ENCODE measurements around the gene TLNRD1. TPM values are rescaled to one million over a fixed set of nuclear protein-coding genes. Genes with fewer than 3 reads are reported as not detected.

The TLNRD1 gene
- total RNA-seq, 1 experiment from 2014 or later, result 22.5 TPM

DNA sequence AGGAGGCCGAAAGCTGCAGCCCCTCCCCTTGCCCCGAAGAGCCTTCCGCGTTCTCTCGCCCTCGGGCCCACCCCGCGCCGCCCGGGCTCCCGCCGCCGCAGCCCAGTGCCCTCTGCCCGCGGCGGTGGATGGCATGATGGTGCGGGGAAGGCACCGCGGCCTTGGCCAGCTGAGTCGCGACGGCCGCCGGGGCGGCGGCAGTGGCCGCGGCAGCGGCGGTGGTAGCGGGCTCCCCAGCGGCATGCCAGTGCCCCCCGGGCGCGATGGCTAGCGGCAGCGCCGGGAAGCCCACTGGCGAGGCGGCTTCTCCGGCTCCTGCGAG lies 1.2 kb downstream of the TLNRD1 start (continued):
- no peak for TF ChIP-seq YY1 (IDR thresholded peaks at IDR 0.05; ENCODE audit: extremely low read depth, insufficient replicate concordance, low read depth, low read length)

DNA sequence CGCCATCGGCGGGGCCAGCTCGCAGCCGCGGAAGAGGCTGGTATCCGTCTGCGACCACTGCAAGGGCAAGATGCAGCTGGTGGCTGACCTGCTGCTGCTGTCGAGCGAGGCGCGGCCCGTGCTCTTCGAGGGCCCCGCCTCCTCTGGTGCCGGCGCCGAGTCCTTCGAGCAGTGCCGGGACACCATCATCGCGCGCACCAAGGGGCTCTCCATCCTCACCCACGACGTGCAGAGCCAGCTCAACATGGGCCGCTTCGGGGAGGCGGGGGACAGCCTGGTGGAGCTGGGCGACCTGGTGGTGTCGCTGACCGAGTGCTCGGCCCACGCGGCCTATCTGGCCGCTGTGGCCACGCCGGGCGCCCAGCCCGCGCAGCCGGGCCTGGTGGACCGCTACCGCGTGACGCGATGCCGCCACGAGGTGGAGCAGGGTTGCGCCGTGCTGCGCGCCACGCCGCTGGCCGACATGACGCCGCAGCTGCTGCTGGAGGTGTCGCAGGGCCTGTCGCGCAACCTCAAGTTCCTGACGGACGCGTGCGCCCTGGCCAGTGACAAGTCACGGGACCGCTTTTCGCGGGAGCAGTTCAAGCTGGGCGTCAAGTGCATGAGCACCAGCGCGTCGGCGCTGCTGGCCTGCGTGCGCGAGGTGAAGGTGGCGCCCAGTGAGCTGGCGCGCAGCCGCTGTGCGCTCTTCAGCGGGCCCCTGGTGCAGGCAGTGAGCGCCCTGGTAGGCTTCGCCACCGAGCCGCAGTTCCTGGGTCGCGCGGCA lies 1.8 kb downstream of the TLNRD1 start:
- Histone ChIP-seq H3K79me2 (ENCODE audit: insufficient read depth, low read length) (peaks cover 43% of the 10 kb centered on the region), H3K4me2 (ENCODE audit: low read length) (peak overlapping the region; percentile 79), H4K20me1 (ENCODE audit: insufficient read depth) (no peaks in the 10 kb centered on the region), H3K27me3 (ENCODE audit: insufficient read depth, low read length) (no peaks in the 10 kb centered on the region), H3K9ac (ENCODE audit: low read length) (peak overlapping the region; percentile 86), H3K36me3 (ENCODE audit: control insufficient read depth in 1 of 2, insufficient read depth in 2 of 2, low read length in 2 of 2) (peaks cover 0 to 7% of the 10 kb centered on the region in 2 experiments; a peak in 1 of 4 replicates), H3K4me3 (replicated peaks in 1 of 2; ENCODE audit: low read depth in 1 of 2, low read length in 2 of 2) (peak overlapping the region; percentile 66 to 77), H3K9me2 (ENCODE audit: insufficient read depth) (no peaks in the 10 kb centered on the region), H3K4me1 (ENCODE audit: control insufficient read depth in 1 of 2, insufficient read depth in 2 of 2, low read length in 2 of 2) (peaks cover 15 to 30% of the 10 kb centered on the region in 2 experiments), H3K27ac (ENCODE audit: low read depth, low read length) (peak overlapping the region; percentile 90), H2AFZ (ENCODE audit: low read depth, low read length, poor library complexity, severe bottlenecking) (no peak overlapping the region), H3K9me3 (ENCODE audit: control insufficient read depth in 1 of 2, insufficient read depth in 1 of 2, low read depth in 1 of 2, low read length in 2 of 2) (no peaks in the 10 kb centered on the region)
- CTCF ChIA-PET, result interaction anchor here (2.9 kb wide), 1 partner anchor 264 kb away, joined by 18 read pairs; no protein-coding TSS in a partner anchor
- peak; percentile 6; the same call in 1 of the 2 replicates for ATAC-seq
- TF ChIP-seq RAD21 (IDR thresholded peaks at IDR 0.05; ENCODE audit: low read depth), result no peak
- no peak for TF ChIP-seq JUND (IDR thresholded peaks at IDR 0.05)
- TF ChIP-seq, protein P1, sequence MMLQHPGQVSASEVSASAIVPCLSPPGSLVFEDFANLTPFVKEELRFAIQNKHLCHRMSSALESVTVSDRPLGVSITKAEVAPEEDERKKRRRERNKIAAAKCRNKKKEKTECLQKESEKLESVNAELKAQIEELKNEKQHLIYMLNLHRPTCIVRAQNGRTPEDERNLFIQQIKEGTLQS (IDR thresholded peaks at IDR 0.05), result no peak
- no peak for TF ChIP-seq ZNF274 (IDR thresholded peaks at IDR 0.05; ENCODE audit: low read depth, low read length)
- no peak for TF ChIP-seq SIN3A (IDR thresholded peaks at IDR 0.05; ENCODE audit: low read depth)
- no peak for TF ChIP-seq SP1 (IDR thresholded peaks at IDR 0.05; ENCODE audit: low read depth)
- TF ChIP-seq POLR2A (IDR thresholded peaks at IDR 0.05; ENCODE audit: borderline replicate concordance, extremely low read depth, insufficient read depth, insufficient read length), result no peak
- no peak for TF ChIP-seq POLR2AphosphoS5 (IDR thresholded peaks at IDR 0.05; ENCODE audit: low read depth, low read length)
- TF ChIP-seq ZBTB33 (IDR thresholded peaks at IDR 0.05; ENCODE audit: extremely low read depth, insufficient replicate concordance, low read length), result no peak
- no peak for TF ChIP-seq TCF7L2 (IDR thresholded peaks at IDR 0.05; ENCODE audit: borderline replicate concordance, extremely low read depth, insufficient read depth, insufficient read length)
- TF ChIP-seq EZH2phosphoT487 (IDR thresholded peaks at IDR 0.05; ENCODE audit: borderline replicate concordance), result no peak
- no peak for TF ChIP-seq SRF (IDR thresholded peaks at IDR 0.05; ENCODE audit: low read depth)
- TF ChIP-seq FOSL1 (IDR thresholded peaks at IDR 0.05; ENCODE audit: low read depth), result no peak
- no peak for TF ChIP-seq ELF1 (IDR thresholded peaks at IDR 0.05; ENCODE audit: borderline replicate concordance, low read depth)
- BruUV-seq (replicated peaks), result no TSS peak
- RAD21 ChIA-PET (ENCODE audit: low non-redundant PET in 1 of 2, low total read pairs in 2 of 2, uncharacterized antibody in 2 of 2, unreplicated experiment in 2 of 2), result no interaction called here
- POLR2A ChIA-PET, result no interaction called here
- intact Hi-C loops (cut with micrococcal nuclease), result loop anchor here (5.0 kb wide), 1 partner anchor 90 kb away; no protein-coding TSS in a partner anchor
- DNase-seq (ENCODE audit: low read depth, low spot score), result no peak

Data from HCT116 (cell line).